GM18508 (cell line): Measurements from ENCODE around the gene ENTREP1.
"Not testable (repeated sequence)": the region's sequence is repeated elsewhere in the genome, so short reads cannot be mapped to it uniquely, and the experiment has no call there.

Source experiments
- ATAC-seq: cut with Tn5 transposase; IDR thresholded peaks from one replicate; pipeline ENCODE4 v1.9.1; 2021; ENCODE audit warnings: moderate number of reproducible peaks; ENCODE audit not compliant: insufficient read depth, unreplicated experiment

Gene ENTREP1

GRCh38 chr9:69440254-69440955, 115.4 kb downstream of the ENTREP1 start:
- ATAC-seq = not testable (repeated sequence)
